HG02642 (cell line): ENCODE results near the gene EYS.
"Not testable (repeated sequence)": the region's sequence is repeated elsewhere in the genome, so short reads cannot be mapped to it uniquely, and the experiment has no call there.

Experiments
- ATAC-seq: cut with Tn5 transposase; IDR thresholded peaks from one replicate; pipeline ENCODE4 v1.9.1; 2021; ENCODE audit warnings: mild to moderate bottlenecking; ENCODE audit not compliant: unreplicated experiment, poor library complexity

Gene EYS

GRCh38 chr6:64041373-64041772 is 1665.7 kb downstream of the EYS start:
- no peak for ATAC-seq

GRCh38 chr6:64040113-64040512 is 1666.9 kb downstream of the EYS start:
- no peak for ATAC-seq

- no peak for ATAC-seq
Measured at GRCh38 chr6:64037427-64037826, 1669.6 kb downstream of the EYS start.

GRCh38 chr6:64034910-64035655 is 1671.9 kb downstream of the EYS start:
- ATAC-seq: no peak

- no peak for ATAC-seq
Measured at GRCh38 chr6:64034291-64034690, 1672.7 kb downstream of the EYS start.

- ATAC-seq: not testable (repeated sequence)
Measured at GRCh38 chr6:64030950-64031618, 1675.9 kb downstream of the EYS start.

- ATAC-seq: no peak
Measured at GRCh38 chr6:64023693-64024092, 1683.3 kb downstream of the EYS start.

- ATAC-seq: no peak
Measured at GRCh38 chr6:64014595-64014994, 1692.4 kb downstream of the EYS start.

- no peak for ATAC-seq
Measured at GRCh38 chr6:64013011-64013410, 1694.0 kb downstream of the EYS start.

GRCh38 chr6:64012351-64013001 is 1694.5 kb downstream of the EYS start:
- peak; percentile 42 for ATAC-seq

GRCh38 chr6:64010666-64011065 is 1696.4 kb downstream of the EYS start:
- ATAC-seq: no peak

GRCh38 chr6:64010010-64010409 is 1697.0 kb downstream of the EYS start:
- ATAC-seq: no peak

- no peak for ATAC-seq
Measured at GRCh38 chr6:64006246-64006645, 1700.8 kb downstream of the EYS start.

GRCh38 chr6:64000818-64001491 is 1706.1 kb downstream of the EYS start:
- no peak for ATAC-seq

- ATAC-seq: no peak
Measured at GRCh38 chr6:63999613-64000012, 1707.4 kb downstream of the EYS start.

GRCh38 chr6:63998991-63999390 is 1708.0 kb downstream of the EYS start:
- no peak for ATAC-seq

GRCh38 chr6:63997734-63998133 is 1709.3 kb downstream of the EYS start:
- ATAC-seq: no peak

GRCh38 chr6:63997221-63997620 is 1709.8 kb downstream of the EYS start:
- ATAC-seq: no peak

GRCh38 chr6:63985223-63985622 is 1721.8 kb downstream of the EYS start:
- no peak for ATAC-seq

GRCh38 chr6:63975699-63976098 is 1731.3 kb downstream of the EYS start:
- no peak for ATAC-seq

GRCh38 chr6:63968650-63969049 is 1738.4 kb downstream of the EYS start:
- ATAC-seq: no peak
